SHP77 treated with DMSO at 0.1 percent for 48 hours (cell line): ENCODE results near the gene CREB3L2.
"Not testable (repeated sequence)": the region's sequence is repeated elsewhere in the genome, so short reads cannot be mapped to it uniquely, and the experiment has no call there.

Experiments
- DNase-seq: peaks from one replicate; lab custom pipeline; 2025; lab: John Stamatoyannopoulos, UW

Gene CREB3L2

DNA sequence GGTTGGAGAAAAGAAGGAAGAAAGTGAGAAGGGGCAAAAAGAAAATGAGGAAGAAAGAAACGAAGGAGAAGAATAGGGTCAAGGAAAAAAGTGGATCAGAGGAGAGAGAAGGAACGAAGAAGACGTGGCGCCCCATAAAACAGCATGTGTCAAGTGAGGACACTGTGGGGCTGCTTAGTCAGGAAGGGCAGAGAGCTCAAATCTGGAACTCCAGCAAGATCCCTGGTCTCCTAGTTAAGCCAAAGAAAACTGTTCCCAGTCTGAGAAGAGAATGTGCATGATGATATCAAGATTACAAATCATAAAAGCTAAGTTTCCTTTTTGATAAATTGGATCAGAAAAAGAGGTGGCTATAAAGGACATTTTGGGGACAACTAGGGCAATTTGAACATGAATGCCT, 33.0 kb downstream of the CREB3L2 start:
- DNase-seq: no peak

DNA sequence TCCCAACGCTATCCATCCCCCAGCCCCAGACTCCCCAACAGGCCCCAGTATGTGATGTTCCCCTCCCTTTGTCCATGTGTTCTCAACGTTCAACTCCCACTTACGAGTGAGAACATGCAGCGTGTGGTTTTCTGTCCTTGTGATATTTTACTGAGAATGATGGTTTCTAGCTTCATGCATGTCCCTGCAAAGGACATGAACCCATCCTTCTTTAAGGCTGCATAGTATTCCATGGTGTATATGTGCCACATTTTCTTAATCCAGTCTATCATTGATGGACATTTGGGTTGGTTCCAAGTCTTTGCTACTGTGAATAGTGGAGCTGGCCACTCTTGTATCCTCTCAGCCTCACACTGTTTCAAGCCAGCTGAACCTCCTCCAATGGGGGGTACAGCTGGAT, 33.5 kb downstream of the CREB3L2 start:
- DNase-seq: not testable (repeated sequence)

DNA sequence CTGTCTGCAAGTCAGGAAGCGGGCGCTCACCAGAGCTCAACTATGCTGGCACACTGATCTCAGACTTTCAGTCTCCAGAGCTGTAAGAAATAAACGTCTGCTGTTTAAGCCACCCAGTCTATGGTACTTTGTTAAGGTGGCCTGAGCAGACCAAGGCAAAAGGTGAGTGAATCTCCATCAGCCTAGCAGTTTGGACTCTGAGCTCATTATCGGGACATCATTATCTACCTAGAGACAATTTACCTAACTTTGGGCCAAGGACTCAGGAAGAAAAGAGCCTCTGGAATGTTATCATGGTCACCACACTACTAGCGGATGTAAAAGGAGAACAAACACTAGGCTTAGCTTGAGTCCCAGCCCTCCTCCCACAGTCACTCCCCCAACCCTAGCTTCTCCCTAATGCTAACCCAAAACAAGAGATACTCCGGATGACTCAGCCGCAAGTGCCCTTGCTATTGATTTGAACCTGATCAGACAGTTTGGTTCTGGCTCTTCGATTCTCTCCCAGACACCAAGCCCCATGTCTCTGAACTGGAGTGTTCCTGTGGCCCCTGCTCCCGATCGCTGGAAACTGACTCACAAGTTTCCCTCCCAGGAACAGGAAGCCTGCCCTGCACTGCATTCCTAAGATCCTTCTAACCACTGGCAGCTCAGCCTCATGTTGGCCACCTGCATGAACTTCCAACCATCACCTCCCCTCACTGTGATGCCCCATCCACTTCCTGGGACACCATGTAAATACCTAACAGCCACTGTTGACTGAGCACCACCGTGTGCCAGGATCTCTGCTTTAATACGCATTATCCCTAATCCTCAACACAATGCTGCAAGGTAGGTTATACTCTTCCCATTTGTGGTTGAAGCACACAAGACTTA, 34.5 kb downstream of the CREB3L2 start:
- DNase-seq: no peak

DNA sequence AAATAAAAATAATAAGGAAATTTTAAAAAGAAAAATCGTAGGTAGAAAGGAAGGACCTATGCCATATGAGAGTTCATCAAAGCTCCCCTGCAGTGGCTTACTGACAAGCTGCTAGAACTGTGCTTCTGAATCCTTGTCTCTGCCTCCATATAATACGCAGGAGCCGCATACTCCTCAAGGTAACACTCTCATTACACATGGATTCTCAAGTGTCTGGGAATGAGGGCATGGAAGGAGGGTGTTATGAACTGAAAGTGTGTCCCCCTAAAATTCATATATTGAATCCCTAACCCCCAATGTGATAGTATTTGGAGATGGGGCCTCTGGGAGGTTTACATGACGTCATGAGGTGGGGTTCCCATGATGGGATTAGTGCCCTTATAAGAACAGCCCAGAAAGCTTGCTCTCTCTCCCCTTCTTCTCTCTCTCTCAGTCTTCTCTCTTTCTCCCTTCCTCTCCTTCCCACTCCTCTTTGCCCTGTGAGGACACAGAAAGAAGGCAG, 35.2 kb downstream of the CREB3L2 start:
- DNase-seq: no peak

DNA sequence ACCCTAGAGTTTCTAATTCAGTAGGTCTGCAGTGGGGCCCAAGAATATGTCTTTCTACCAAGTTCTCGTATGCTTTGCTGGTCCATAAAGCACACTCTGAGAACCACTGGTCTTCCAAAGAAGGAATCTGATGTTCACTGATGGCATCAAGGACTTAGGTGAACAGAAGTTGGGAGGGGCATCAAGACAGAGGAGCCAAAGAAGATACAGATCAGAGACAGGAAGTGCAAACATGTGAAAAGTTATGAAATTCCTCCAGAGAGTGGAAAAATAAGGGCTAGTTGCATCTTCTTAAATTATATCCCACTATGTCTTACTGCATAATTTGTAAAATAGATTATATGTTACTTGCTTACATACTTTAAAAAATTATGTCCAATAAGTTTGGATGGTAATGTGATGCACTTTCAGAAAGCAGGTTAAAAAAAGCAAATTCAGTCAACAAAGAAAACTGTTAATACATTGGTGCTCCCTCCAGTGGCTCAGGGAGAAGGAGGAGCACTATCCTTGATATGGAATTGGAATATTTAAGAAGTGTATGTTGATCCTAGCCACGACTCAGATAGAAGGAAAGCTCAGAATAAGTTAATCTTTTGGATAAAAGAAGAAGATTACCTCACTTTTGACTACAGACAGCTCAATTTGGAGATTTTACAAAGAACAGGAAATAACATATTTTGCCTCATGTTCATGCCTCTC, 35.8 kb downstream of the CREB3L2 start:
- DNase-seq: no peak

DNA sequence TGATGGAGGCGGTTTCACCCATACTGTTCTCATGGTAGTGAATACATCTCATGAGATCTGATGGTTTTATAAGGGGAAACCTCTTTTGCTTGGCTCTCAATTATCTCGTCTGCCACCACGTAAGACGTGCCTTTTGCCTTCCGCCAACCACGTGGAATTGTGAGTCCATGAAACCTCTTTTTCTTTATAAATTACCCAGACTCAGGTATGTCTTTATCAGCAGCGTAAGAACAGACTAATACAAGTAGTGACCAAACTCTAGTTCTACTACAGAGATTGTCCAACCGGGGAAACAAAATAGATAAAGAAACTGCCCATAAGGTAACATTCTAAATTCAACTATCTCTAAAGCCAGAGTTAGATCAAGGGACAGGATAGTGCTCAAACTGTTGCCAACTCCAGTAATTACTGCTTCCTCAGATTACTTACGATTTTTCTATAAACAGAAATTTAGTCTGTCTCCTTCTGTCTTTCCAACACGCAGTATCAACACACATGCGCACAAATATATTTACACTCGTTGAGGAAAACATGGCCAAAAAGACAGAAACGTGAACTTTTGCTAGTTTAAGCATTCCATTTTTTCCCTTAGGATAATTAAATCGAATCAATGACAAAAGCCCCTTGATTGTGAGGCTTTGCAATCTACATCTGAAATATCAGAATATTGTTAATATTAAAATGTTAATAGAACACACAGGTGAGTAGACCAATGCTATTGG, 36.9 kb downstream of the CREB3L2 start:
- no peak for DNase-seq

DNA sequence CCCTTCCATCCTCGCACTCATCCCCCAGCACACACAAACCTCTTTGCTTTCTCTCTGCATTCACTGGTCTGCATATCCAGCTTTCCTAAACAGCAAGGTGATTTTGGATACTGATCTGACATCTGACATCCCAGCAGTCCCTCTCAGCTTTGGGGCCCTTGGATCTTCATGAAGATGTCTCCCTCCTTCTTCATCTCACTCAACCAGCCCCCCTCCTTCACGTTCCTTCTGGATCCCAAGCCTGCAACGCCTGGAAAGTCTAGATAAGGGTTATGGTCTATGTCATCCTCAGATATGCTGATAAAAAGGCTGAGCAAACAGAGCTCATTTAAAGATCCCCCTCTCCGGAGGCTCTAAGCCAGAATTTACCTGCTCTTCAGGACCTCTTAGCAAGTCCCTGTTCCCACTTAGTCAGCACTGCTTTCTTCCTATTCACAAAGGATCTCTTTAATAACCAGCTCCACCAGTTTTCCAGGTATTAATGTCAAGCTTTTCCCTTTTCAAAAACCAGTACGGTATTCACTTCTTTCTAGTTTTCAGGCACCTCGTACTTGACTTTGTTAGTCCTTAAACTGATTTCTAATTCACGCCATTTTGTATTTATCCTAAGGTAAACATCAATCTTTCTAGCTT, 38.9 kb downstream of the CREB3L2 start:
- no peak for DNase-seq

DNA sequence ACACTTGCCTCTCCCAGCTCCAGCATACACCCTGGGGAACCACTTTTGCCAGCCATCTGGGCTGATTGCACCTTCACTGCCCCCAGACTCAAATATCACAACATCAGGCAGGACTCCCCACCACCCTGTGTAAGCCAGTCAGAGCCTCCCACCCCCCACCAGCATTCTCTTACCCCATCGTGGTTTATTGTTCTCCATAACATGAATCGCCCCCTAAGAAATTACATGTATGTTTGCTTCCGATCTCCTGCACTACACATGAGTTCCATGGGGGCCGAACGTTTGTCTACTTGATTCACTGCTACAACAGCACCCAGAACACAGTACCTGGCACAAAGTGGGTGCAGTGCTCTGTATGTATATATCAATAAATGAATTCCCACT, 39.4 kb downstream of the CREB3L2 start:
- no peak for DNase-seq

DNA sequence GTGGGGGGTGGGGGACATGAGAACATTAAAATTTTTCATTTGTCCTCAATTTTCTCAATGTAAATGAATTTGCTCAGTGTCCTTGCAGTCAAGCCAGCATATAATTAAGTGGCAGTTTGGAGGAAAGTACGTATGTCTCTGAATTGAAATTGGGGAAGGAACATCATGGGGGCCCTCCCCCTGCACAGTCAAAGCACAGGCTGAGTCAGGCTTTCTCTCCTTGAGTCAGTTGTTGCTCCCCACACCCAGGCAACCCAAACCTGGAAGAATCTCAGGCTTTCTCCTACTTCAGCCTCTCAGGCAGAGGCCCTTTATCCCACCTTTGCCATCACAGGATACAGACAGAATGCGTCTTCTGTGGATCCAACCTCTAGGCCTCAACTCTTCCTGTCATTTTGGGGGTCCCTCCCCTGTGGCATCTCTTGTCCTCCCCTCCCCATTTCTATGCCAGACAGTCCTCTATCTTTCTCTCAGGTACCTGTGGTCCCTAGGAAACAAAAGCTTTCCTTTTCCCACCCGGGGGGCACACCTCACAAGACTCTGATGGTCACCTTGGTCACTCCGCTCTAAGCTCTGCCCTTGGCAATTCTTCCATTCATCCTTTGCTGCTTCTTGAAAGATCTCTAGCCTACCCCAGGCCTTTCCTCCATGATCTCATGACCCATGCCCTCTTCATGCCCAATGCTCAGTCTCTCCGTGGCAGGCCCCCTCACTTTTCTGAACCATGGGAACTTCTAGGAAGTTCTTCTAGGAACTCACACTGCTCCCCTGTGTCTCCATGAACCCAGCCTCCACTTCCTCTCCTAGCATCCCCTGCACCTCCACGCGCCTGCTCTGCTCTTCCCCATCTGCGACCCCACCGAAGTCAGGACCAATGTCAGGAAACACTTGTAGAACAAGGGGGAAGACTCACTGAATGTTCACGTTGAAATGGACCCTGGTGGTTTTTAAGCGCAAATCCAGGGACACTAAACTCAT, 40.4 kb downstream of the CREB3L2 start:
- DNase-seq: no peak

DNA sequence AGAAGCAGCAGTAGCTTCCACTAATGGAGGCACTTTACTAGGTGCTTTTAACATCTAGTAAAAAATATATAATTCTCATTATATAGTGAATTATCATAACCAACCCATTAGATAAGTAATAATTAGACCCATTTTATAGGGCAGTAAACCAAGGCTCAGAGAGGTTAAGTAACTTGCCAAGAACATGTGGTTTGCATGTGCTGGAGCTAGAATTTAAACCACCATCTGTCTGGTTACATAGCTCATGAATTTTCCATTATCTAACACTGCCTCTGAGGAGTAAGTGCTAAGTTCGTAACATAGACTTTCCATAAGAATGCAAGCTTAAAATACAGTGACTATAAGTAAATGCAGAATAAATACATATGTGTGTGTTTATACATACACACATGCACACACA, 41.9 kb downstream of the CREB3L2 start:
- DNase-seq: no peak

DNA sequence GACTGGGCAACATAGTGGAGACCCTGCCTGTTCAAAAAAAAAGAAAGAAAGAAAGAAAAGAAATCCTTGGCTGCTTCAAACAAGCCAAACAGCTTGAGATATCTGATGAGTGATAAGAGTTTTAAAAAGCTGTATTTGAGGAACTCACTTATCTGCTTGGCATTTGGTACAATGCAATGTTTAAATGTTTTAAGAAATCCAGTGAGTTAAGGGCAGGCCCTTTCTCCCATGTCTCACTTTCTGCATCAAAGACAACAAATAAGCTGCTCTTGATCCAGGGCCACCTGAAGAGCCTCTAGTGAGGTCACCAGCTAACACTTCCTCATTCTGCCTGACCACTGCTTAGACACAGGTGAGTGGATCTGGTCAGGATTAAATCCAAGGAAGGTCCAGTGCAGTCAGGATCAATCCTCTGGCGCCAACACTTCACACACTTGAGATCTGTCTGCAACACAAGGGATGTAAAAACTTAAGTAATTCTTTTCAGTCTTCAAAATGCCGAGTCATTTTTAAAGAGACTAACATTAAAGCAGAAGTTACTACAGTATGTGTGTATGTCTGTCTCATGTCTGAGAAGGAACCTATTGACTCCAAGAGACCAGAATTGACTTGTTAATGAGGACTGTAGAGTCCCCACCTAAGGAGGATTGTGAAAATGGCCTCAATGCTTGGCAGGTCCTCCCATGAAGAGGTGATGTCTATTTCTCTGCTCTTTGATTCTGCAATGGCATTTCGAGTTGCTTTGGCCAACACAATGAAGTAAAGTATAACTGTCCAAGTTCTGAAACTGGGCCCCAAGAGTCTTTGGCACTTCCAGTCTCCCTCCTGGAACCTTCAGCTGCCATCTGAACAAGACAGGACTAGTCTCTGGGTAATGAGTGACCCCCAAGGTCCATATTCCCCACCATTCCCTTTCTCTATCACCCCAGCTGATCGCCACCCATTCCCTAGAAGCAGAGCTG, 43.1 kb downstream of the CREB3L2 start:
- DNase-seq: no peak

DNA sequence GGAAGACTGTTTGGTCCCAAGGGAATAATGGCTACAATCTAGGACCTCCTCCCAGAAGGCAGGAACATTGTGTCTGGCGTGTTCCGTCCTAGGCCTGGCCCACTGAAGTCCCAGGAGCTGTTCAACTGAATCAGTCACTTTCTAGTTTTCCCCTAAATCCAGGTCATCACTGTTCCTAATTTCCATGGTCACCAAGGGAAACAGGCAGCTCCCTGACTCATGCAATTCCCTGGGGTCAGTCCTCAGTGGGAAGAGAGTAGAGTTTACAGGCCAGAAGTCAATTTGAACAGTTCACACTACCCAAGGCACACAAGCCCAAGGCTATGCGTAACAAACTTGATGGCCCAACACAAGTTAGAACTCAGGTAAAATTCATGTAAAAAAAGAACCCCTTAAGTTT, 44.0 kb downstream of the CREB3L2 start:
- no peak for DNase-seq

DNA sequence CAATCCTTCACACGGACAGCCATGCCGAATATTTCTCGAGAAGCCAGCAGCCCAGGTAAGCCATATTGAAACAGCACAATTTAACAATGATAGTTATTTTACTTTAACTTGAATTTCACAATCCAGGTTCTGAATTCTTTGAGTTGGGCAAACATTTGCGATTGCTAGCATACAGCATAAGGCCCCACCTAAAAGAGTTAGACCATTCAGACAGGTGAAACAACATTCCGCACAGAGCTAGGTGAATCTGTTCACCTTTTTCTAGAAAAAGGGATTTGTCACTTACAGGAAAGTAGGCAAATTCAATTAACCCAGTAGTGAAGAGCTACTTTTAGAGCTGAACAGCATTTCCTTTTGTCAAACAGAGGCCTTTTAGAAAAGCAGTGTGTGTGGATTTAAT, 45.3 kb downstream of the CREB3L2 start:
- no peak for DNase-seq

DNA sequence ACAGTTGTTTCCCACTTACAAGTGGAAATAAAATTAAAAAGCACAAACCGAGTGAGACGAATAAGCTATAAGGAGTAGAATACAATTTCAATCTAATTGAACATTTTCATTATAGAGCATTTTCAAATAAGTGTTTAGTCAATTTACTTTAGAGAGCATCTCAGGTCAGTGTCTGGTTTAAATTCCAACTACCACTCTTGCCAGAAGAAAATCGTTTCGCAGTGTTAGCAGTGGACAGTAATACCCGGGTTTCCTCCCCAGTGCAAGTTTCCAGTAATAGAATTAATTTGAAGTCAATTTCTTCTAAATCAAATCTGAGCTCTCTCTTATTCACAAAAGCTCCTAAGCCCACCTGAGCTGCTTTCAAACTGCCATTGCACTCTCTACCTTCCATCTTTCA, 45.7 kb downstream of the CREB3L2 start:
- DNase-seq: no peak

DNA sequence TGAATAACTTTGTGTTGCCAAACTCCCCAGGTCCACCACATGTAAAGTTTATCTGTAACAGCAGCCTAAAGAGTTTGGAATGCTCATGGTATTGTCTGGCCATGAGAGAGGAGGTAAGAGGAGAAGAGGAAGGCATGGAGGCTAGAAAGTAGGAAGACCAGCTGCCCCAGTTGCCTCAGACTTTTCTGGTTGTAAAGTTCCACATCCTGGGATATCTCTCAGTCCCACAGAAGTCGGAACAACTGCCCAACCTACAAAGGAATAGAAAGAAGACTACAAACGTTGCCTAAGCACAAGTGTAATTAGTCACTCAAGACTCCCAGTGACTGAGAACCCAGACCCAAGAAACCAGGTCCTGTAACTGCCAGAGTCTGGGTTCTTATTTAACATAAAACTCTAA, 47.3 kb downstream of the CREB3L2 start:
- no peak for DNase-seq

DNA sequence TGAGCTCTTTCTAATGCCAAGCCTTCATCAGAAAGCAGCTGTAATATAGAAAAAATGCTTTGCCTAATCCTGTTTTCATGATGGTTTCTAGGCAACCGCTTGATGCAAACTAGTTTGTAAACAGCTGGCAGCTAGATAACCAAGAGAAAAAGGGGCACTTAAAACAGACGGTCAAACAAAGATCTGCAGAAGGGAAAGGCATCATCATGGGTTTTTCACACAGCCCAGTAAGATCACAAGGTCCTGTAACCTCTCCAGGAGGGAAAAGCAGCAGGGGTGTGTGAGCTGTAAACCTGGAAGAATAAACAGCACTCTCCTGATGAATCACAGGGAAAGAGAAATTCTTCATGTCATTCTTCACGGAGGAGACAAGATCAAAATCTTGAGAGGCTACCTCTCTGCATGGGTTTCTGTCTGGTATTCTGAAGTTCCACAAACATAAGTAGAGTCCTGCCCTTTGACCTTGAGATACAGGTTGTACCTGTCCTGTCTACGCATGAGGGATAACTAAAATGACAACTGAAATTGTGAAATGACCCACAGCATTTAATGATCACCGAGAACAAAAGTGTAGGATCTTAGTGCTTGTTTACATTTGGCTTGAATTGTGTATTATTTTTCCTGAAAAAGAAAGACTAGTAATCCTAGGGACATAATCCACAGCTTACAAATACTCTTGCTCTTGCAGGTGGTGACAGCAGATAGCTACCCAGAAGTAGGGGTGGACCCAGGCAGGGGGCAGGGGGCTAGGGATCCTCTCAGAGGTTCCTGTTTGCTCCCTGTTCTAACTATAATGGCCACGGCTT, 48.0 kb downstream of the CREB3L2 start:
- DNase-seq: no peak

DNA sequence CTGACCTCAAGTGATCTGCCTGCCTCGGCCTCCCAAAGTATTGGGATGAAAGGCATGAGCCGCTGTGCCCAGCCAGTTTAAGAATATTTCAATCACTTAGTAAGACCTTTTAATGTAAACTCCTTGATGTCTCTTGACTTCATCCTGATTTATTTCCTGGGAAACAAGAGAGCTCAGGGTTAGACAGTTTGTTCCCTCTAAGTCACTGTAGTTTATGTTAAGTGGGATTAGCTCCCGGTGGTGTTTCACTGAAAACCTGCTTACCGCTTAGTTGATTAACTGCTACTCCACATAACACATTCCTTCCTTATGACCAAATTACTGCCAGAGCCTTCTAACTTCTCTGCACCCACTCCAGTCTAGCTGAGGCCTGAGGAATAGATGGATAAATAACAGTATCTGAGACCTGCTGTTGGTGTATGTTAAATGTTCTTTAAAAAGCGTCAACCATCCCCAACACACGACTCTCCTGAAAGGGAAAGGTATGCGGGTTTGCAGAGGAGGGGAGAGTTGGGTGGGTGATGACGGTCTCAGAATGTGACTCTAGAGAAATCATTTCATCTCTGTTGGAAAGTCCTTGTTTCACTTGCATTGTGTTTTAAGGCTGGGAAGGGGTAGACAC, 48.7 kb downstream of the CREB3L2 start:
- DNase-seq: no peak

DNA sequence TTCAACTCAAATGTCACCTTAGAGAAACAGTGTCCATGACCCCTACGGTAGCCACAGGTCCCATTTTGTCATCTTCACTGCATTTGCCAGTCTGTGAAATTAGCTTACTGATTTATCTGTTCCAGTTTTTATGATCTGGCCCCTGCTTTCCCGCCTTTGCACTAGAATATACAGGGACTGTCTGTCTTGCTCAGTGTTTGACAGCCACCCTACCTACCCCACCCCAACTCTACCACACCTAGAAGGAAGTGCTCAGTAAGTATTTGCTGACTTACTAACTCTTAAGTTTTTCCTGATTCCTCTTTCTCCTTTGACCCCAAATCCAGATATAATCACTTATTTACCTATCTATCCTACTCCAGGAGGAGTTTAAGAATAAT, 49.5 kb downstream of the CREB3L2 start:
- DNase-seq: no peak
